IMR-90 (cell line): ENCODE results near the gene MRPS18A. TPM values are rescaled to one million over a fixed set of nuclear protein-coding genes. Genes with fewer than 3 reads are reported as not detected.

Experiments
- ATAC-seq: fragments of 200-7000 bp; cut with Tn5 transposase; 2 replicates; pipeline ENCODE4 v1.9.1; 2020; ENCODE audit warnings: low read depth, mild to moderate bottlenecking, moderate library complexity
- BruUV-seq: library from RNA; stranded (reverse); fragments of 400-500 nt; replicated peaks from 2 replicates; lab custom pipeline; 2021; lab: Mats Ljungman, UMichigan
- CTCF ChIA-PET: fragments of 300-600 bp; formaldehyde crosslinking; extraction: SDS; loops from one replicate; lab custom pipeline; 2021; ENCODE audit warnings: antibody characterized with exemption; lab: Yijun Ruan, JAX
- POLR2A ChIA-PET: fragments of 300-600 bp; sonication (Branson Sonifier 250); formaldehyde crosslinking; loops from one replicate; lab custom pipeline; 2022; ENCODE audit warnings: antibody characterized with exemption; ENCODE audit not compliant: unreplicated experiment; lab: Charles Lee
- DNase-seq: peaks from one replicate; pipeline ENCODE4 v3.0.0; 2013
- H2AFZ ChIP-seq: replicated peaks from 2 replicates; pipeline ENCODE3; 2013; ENCODE audit warnings: low read length, mild to moderate bottlenecking; ENCODE audit not compliant: poor library complexity
- H2AK5ac ChIP-seq: 2 replicates; pipeline ENCODE4 v1.6.1; 2013; ENCODE audit warnings: low read depth, low read length, inconsistent platforms
- H2AK9ac ChIP-seq: replicated peaks from 2 replicates; pipeline ENCODE3; 2013; ENCODE audit warnings: mild to moderate bottlenecking, low read depth, low read length, moderate library complexity; ENCODE audit not compliant: poor library complexity
- H2BK120ac ChIP-seq: 2 replicates; pipeline ENCODE4 v1.6.1; 2013; ENCODE audit warnings: low read depth, low read length, inconsistent platforms
- H2BK15ac ChIP-seq: 3 replicates; pipeline ENCODE4 v1.6.1; 2013; ENCODE audit warnings: low read depth, low read length, inconsistent platforms
- H2BK20ac ChIP-seq: 2 replicates; pipeline ENCODE4 v1.6.1; 2013; ENCODE audit warnings: low read depth, mild to moderate bottlenecking, inconsistent platforms, low read length, moderate library complexity
- H2BK5ac ChIP-seq: 2 replicates; pipeline ENCODE4 v1.6.1; 2013; ENCODE audit warnings: mild to moderate bottlenecking, low read depth, low read length, inconsistent platforms; ENCODE audit not compliant: poor library complexity, severe bottlenecking
- H3K14ac ChIP-seq: replicated peaks from 2 replicates; pipeline ENCODE4 v1.6.1; 2013; ENCODE audit warnings: low read depth, low read length, inconsistent platforms
- H3K18ac ChIP-seq: 2 replicates; pipeline ENCODE4 v1.6.1; 2013; ENCODE audit warnings: low read depth, low read length, control low read depth
- H3K23ac ChIP-seq: 2 replicates; pipeline ENCODE4 v1.6.1; 2013; ENCODE audit warnings: low read depth, low read length, inconsistent platforms
- H3K27ac ChIP-seq: 2 replicates; pipeline ENCODE4 v1.5.1; 2013; ENCODE audit warnings: mild to moderate bottlenecking, control low read depth, low read length; ENCODE audit not compliant: insufficient read depth
- H3K27me3 ChIP-seq: 2 replicates; pipeline ENCODE4 v1.6.1; 2013; ENCODE audit warnings: low read length; ENCODE audit not compliant: control insufficient read depth, insufficient read depth
- H3K36me3 ChIP-seq: 2 replicates; pipeline ENCODE4 v1.6.1; 2013; ENCODE audit warnings: low read length, mixed read lengths; ENCODE audit not compliant: control insufficient read depth, insufficient read depth
- H3K4ac ChIP-seq: 2 replicates; pipeline ENCODE4 v1.6.1; 2013; ENCODE audit warnings: low read depth, low read length, inconsistent platforms
- H3K4me1 ChIP-seq: 2 replicates; pipeline ENCODE4 v1.6.1; 2013; ENCODE audit warnings: low read length, mixed read lengths; ENCODE audit not compliant: control insufficient read depth, insufficient read depth
- H3K4me2 ChIP-seq: 2 replicates; pipeline ENCODE4 v1.6.1; 2013; ENCODE audit warnings: low read depth, mild to moderate bottlenecking, control low read depth, low read length, moderate library complexity
- H3K4me3 ChIP-seq: 2 replicates; pipeline ENCODE4 v1.5.1; 2013; ENCODE audit warnings: low read depth, mild to moderate bottlenecking, control low read depth, low read length, moderate library complexity; ENCODE audit not compliant: insufficient read depth
- H3K56ac ChIP-seq: 2 replicates; pipeline ENCODE4 v1.6.1; 2013; ENCODE audit warnings: low read length, inconsistent platforms; ENCODE audit not compliant: insufficient read depth; ENCODE audit errors: extremely low read depth
- H3K79me1 ChIP-seq, 2 experiments: 2 replicates each; pipeline ENCODE4 v1.6.1; 2013; ENCODE audit warnings: low read length in 2 of 2, inconsistent platforms in 1 of 2, low read depth in 1 of 2
- H3K9ac ChIP-seq: 2 replicates; pipeline ENCODE4 v1.6.1; 2013; ENCODE audit warnings: low read depth, low read length, control low read depth
- H3K9me1 ChIP-seq: 2 replicates; pipeline ENCODE4 v1.6.1; 2013; ENCODE audit warnings: low read length, inconsistent platforms; ENCODE audit not compliant: insufficient read depth
- H3K9me3 ChIP-seq: 2 replicates; pipeline ENCODE4 v1.6.1; 2013; ENCODE audit warnings: low read length; ENCODE audit not compliant: control insufficient read depth, insufficient read depth
- H4K20me1 ChIP-seq: 2 replicates; pipeline ENCODE4 v1.6.1; 2013; ENCODE audit warnings: low read length, inconsistent platforms; ENCODE audit not compliant: insufficient read depth
- H4K5ac ChIP-seq: 2 replicates; pipeline ENCODE4 v1.6.1; 2013; ENCODE audit warnings: mild to moderate bottlenecking, low read depth, low read length, control low read depth
- H4K8ac ChIP-seq, 2 experiments: 2 replicates each; pipeline ENCODE4 v1.6.1; 2013; ENCODE audit warnings: low read depth in 2 of 2, low read length in 2 of 2, control low read depth in 1 of 2, inconsistent platforms in 1 of 2
- H4K91ac ChIP-seq: 2 replicates; pipeline ENCODE4 v1.6.1; 2013; ENCODE audit warnings: low read depth, low read length, inconsistent platforms; ENCODE audit not compliant: insufficient read depth
- BHLHE40 ChIP-seq: fragments of 150-350 bp; IDR thresholded peaks from 2 replicates; pipeline ENCODE4 v1.6.1; 2016; ENCODE audit warnings: mild to moderate bottlenecking, low read depth, low read length
- CEBPB ChIP-seq: IDR thresholded peaks from 2 replicates; pipeline ENCODE4 v1.6.1; 2012; ENCODE audit warnings: low read depth, low read length, improper control_type of control experiment
- FOS ChIP-seq: fragments of 150-350 bp; IDR thresholded peaks from 2 replicates; pipeline ENCODE4 v1.6.1; 2016; ENCODE audit warnings: low read depth, low read length
- MAFK ChIP-seq: IDR thresholded peaks from 2 replicates; pipeline ENCODE4 v1.6.1; 2012; ENCODE audit warnings: low read depth, low read length, improper control_type of control experiment
- MAZ ChIP-seq: IDR thresholded peaks from 2 replicates; pipeline ENCODE4 v1.6.1; 2012; ENCODE audit warnings: low read depth, mild to moderate bottlenecking, low read length, improper control_type of control experiment, moderate library complexity, borderline replicate concordance
- WGBS, 2 experiments: methylation state at CpG; one replicate each; pipeline versions ENCODE4 v1.1.5 to v1.1.7; 2013; ENCODE audit warnings: missing lambda C conversion rate in 2 of 2; ENCODE audit not compliant: insufficient read length in 1 of 2; ENCODE audit errors: extremely low coverage in 2 of 2; 5-methylcytosine and 5-hydroxymethylcytosine counted together
- dilution Hi-C: fragments of 300-500 bp; cut with HindIII; formaldehyde crosslinking; loops from one replicate; pipeline ENCODE4 v1.14.3; 2018; ENCODE audit warnings: low sequenced_read_pairs; ENCODE audit not compliant: unreplicated experiment
- in situ Hi-C: fragments of 300-500 bp; cut with MboI; formaldehyde crosslinking; loops from 3 replicates; pipeline ENCODE4 v1.14.3; 2019; ENCODE audit warnings: low sequenced_read_pairs, inconsistent platforms, mixed read lengths
- intact Hi-C: fragments of 100-400 bp; cut with micrococcal nuclease; formaldehyde crosslinking; loops from 2 replicates; pipeline ENCODE4 v1.10.0; 2022
- polyA plus RNA-seq, 3 experiments: library from polyadenylated mRNA; depleted of rRNA; stranded (reverse); fragments of >200 nt; gene quantifications; 2 replicates each; pipeline ENCODE4 v1.2.3, GENCODE V29; 2012; ENCODE audit warnings: low replicate concordance in 1 of 3
- total RNA-seq: library from RNA; depleted of rRNA; stranded (reverse); fragments of >200 nt; gene quantifications from 2 replicates; pipeline ENCODE4 v1.2.3, GENCODE V29; 2012

MRPS18A gene
- total and polyA plus RNA-seq, 2 of the 4 experiments (the other 2 are of a cell fraction): 47.0 to 56.6 TPM

- peak; percentile 88 for ATAC-seq
- H2AK9ac ChIP-seq: peak overlapping the region; percentile 79
- H3K27me3 ChIP-seq: no peaks in the 10 kb centered on the region
- intact Hi-C loops (no loop called here), dilution Hi-C loops (no loop called here), in situ Hi-C loops (no loop called here)
- CTCF ChIA-PET: no interaction called here
- H2BK20ac ChIP-seq: peak overlapping the region; percentile 59
- H3K27ac ChIP-seq: peak overlapping the region; percentile 65
- peak overlapping the region; percentile 32; the same call in 2 of the 3 replicates for H2BK15ac ChIP-seq
- peaks cover 31% of the 10 kb centered on the region for H3K4me1 ChIP-seq
- H3K36me3 ChIP-seq: no peaks in the 10 kb centered on the region
- 18% methylated on average over 4 of the region's 15 CpGs; no CpG with 5 or more reads in 1 of the 2 experiments for WGBS, 2 experiments
- peak overlapping the region; percentile 38 to 93 for H4K8ac ChIP-seq
- H3K79me1 ChIP-seq: no peaks in the 10 kb centered on the region
- peak overlapping the region; percentile 57 for H3K14ac ChIP-seq
- no peaks in the 10 kb centered on the region for H4K20me1 ChIP-seq
- H2BK120ac ChIP-seq: peak overlapping the region; percentile 80
- peak overlapping the region; percentile 29; the same call in 1 of the 2 replicates for H3K23ac ChIP-seq
- DNase-seq: peak; percentile 83
- H3K4me2 ChIP-seq: peak overlapping the region; percentile 57
- H4K5ac ChIP-seq: peak overlapping the region; percentile 65
- no peak overlapping the region for H3K4me3 ChIP-seq
- POLR2A ChIA-PET: no interaction called here
- H3K4ac ChIP-seq: peak overlapping the region; percentile 80
- peak overlapping the region; percentile 49 for H3K56ac ChIP-seq
- H3K9me3 ChIP-seq: no peaks in the 10 kb centered on the region
- H4K91ac ChIP-seq: peak overlapping the region; percentile 75
- H3K18ac ChIP-seq: peak overlapping the region; percentile 48
- peak overlapping the region; percentile 69; the same call in 1 of the 2 replicates for H2AK5ac ChIP-seq
- peak overlapping the region; percentile 8 for H3K9ac ChIP-seq
- peak overlapping the region; percentile 88 for H2AFZ ChIP-seq
- BruUV-seq: no TSS peak
- H3K9me1 ChIP-seq: peaks cover 22% of the 10 kb centered on the region
- peak overlapping the region; percentile 66 for H2BK5ac ChIP-seq
- TF ChIP-seq MAZ: peak; percentile 90; the same call in 1 of the 2 replicates
- peak; percentile 15; the same call in 1 of the 2 replicates for TF ChIP-seq CEBPB
- 0 out of 2 replicates have a peak, but pooled peaks have one; percentile 4 for TF ChIP-seq FOS
- peak; percentile 74 for TF ChIP-seq BHLHE40
- no peak for TF ChIP-seq MAFK
These were observed 15.2 kb upstream of the MRPS18A start for GRCh38 chr6:43702534-43703440.
